K562 (cell line): ENCODE measurements around the gene CD46. TPM values are rescaled to one million over a fixed set of nuclear protein-coding genes. Genes with fewer than 3 reads are reported as not detected.

Source experiments
- ARHGAP35 ChIP-seq: fragments of 450-650 bp; IDR thresholded peaks from 2 replicates; pipeline ENCODE4 v1.6.1; 2018; ENCODE audit not compliant: partially characterized antibody
- BCL6 ChIP-seq: fragments of 250-450 bp; sonication (Bioruptor Pico); IDR thresholded peaks from 2 replicates; pipeline ENCODE4 v1.4.0; 2020
- BDP1 ChIP-seq: IDR thresholded peaks from 3 replicates; pipeline ENCODE4 v1.6.1; 2011; ENCODE audit not compliant: insufficient read length, insufficient read depth
- DNMT1 ChIP-seq: fragments of 450-650 bp; IDR thresholded peaks from 2 replicates; pipeline ENCODE4 v1.6.1; 2016; ENCODE audit warnings: antibody characterized with exemption, mild to moderate bottlenecking
- EGR1 ChIP-seq: fragments of 450-650 bp; conservative IDR thresholded peaks from 2 replicates; pipeline ENCODE4 v1.6.1; 2017; ENCODE audit warnings: mild to moderate bottlenecking
- ETS1 ChIP-seq: conservative IDR thresholded peaks from 2 replicates; pipeline ENCODE4 v1.6.1; 2011; ENCODE audit warnings: low read depth, mild to moderate bottlenecking, low read length; ENCODE audit not compliant: control insufficient read depth
- ETV6 ChIP-seq, 3 experiments: fragments of 150-350 bp in 1 of 3; sonication (generic) in 1 of 3; formaldehyde crosslinking in 1 of 3; IDR thresholded peaks; 2 replicates each; pipeline versions ENCODE4 v1.6.1 to v1.8.0; 2014 to 2022; ENCODE audit warnings: borderline replicate concordance in 2 of 3, low read depth in 2 of 3, antibody characterized with exemption in 1 of 3, low read length in 1 of 3, mild to moderate bottlenecking in 1 of 3, missing genetic modification reagents in 1 of 3
- HDAC8 ChIP-seq: fragments of 450-650 bp; IDR thresholded peaks from 2 replicates; pipeline ENCODE4 v1.6.1; 2016; ENCODE audit warnings: mild to moderate bottlenecking, missing genetic modification characterization, moderate library complexity, missing compliant biosample characterization
- HMGN3 ChIP-seq: IDR thresholded peaks from 2 replicates; pipeline ENCODE4 v1.6.1; 2011; ENCODE audit warnings: borderline replicate concordance, low read depth, mild to moderate bottlenecking, mixed read lengths, low read length; ENCODE audit not compliant: insufficient read length; ENCODE audit errors: extremely low read depth
- L3MBTL2 ChIP-seq: fragments of 450-650 bp; IDR thresholded peaks from 2 replicates; pipeline ENCODE4 v1.6.1; 2016; ENCODE audit warnings: mild to moderate bottlenecking, moderate library complexity
- PCBP2 ChIP-seq: fragments of 200-400 bp; formaldehyde crosslinking; IDR thresholded peaks from 2 replicates; pipeline ENCODE4 v1.6.1; 2018; ENCODE audit warnings: low read length, low read depth, mild to moderate bottlenecking, moderate library complexity; ENCODE audit not compliant: poor library complexity, severe bottlenecking
- PML ChIP-seq: IDR thresholded peaks from 2 replicates; pipeline ENCODE4 v1.6.1; 2012; ENCODE audit warnings: low read length, inconsistent platforms
- PPARD ChIP-seq: fragments of 250-450 bp; sonication (Bioruptor Pico); IDR thresholded peaks from 2 replicates; pipeline ENCODE4 v1.8.0; 2022; ENCODE audit warnings: inconsistent platforms, mild to moderate bottlenecking, moderate library complexity
- PURB ChIP-seq: sonication (generic); formaldehyde crosslinking; IDR thresholded peaks from 2 replicates; pipeline ENCODE4 v1.9.0; 2021; ENCODE audit warnings: low read depth, mild to moderate bottlenecking, missing genetic modification reagents
- PYGO2 ChIP-seq: fragments of 450-650 bp; IDR thresholded peaks from 2 replicates; pipeline ENCODE4 v1.6.1; 2016; ENCODE audit warnings: mild to moderate bottlenecking, missing genetic modification characterization, moderate library complexity, missing compliant biosample characterization
- RB1 ChIP-seq: fragments of 450-650 bp; IDR thresholded peaks from 2 replicates; pipeline ENCODE4 v1.6.1; 2017; ENCODE audit warnings: low read depth, mild to moderate bottlenecking
- RBBP5 ChIP-seq: fragments of 200-600 bp; sonication (generic); IDR thresholded peaks from 2 replicates; pipeline ENCODE4 v1.6.1; 2012; ENCODE audit warnings: borderline replicate concordance, mild to moderate bottlenecking, low read length, control low read depth, inconsistent platforms; ENCODE audit not compliant: insufficient read depth, poor library complexity, severe bottlenecking
- RFX1 ChIP-seq: fragments of 450-650 bp; IDR thresholded peaks from 2 replicates; pipeline ENCODE4 v1.6.1; 2016; ENCODE audit warnings: mild to moderate bottlenecking, moderate library complexity
- SETDB1 ChIP-seq: IDR thresholded peaks from one replicate; pipeline ENCODE4 v1.6.1; 2012; ENCODE audit warnings: low read length, control low read depth, inconsistent platforms
- SMAD3 ChIP-seq: fragments of 450-650 bp; formaldehyde crosslinking; conservative IDR thresholded peaks from 2 replicates; pipeline ENCODE4 v1.4.0; 2020; ENCODE audit warnings: mild to moderate bottlenecking
- SREBF2 ChIP-seq: sonication (generic); formaldehyde crosslinking; IDR thresholded peaks from 2 replicates; pipeline ENCODE4 v1.4.0; 2020; ENCODE audit warnings: mild to moderate bottlenecking, missing genetic modification reagents
- TCF7L2 ChIP-seq: fragments of 150-350 bp; IDR thresholded peaks from 2 replicates; pipeline ENCODE4 v1.6.1; 2016; ENCODE audit warnings: low read depth, mild to moderate bottlenecking, low read length, moderate library complexity
- TGIF2 ChIP-seq: sonication (generic); formaldehyde crosslinking; IDR thresholded peaks from 2 replicates; pipeline ENCODE4 v1.8.1; 2022; ENCODE audit warnings: mild to moderate bottlenecking, missing genetic modification reagents, moderate library complexity
- TOE1 ChIP-seq, 2 experiments: fragments of 450-650 bp in 1 of 2; sonication (generic) in 1 of 2; formaldehyde crosslinking in 1 of 2; IDR thresholded peaks; 2 replicates each; pipeline versions ENCODE4 v1.7.1 to v1.8.0; 2016 to 2022; ENCODE audit warnings: borderline replicate concordance in 2 of 2, mild to moderate bottlenecking in 2 of 2, antibody characterized with exemption in 1 of 2, inconsistent platforms in 1 of 2, low read depth in 1 of 2, missing genetic modification reagents in 1 of 2, moderate library complexity in 1 of 2
- ZNF263 ChIP-seq: sonication (generic); formaldehyde crosslinking; IDR thresholded peaks from 2 replicates; pipeline ENCODE4 v1.8.0; 2022; ENCODE audit warnings: mild to moderate bottlenecking, missing genetic modification reagents, borderline replicate concordance
- ZNF3 ChIP-seq: fragments of 250-450 bp; sonication (Bioruptor Pico); IDR thresholded peaks from 2 replicates; pipeline ENCODE4 v1.5.0; 2021; ENCODE audit warnings: mild to moderate bottlenecking, moderate library complexity
- ZNF316 ChIP-seq: fragments of 450-650 bp; IDR thresholded peaks from 2 replicates; pipeline ENCODE4 v1.6.1; 2016
- ZNF668 ChIP-seq: fragments of 250-450 bp; sonication (Bioruptor Pico); IDR thresholded peaks from 2 replicates; pipeline ENCODE4 v1.8.0; 2022; ENCODE audit warnings: mild to moderate bottlenecking, inconsistent platforms
- ZNF830 ChIP-seq: fragments of 250-450 bp; sonication (Bioruptor Pico); IDR thresholded peaks from 2 replicates; pipeline ENCODE4 v1.5.0; 2021; ENCODE audit warnings: mild to moderate bottlenecking
- polyA plus RNA-seq, 8 experiments: library from polyadenylated mRNA; depleted of rRNA in 4 of 8; stranded (reverse) in 5 of 8; unstranded in 3 of 8; fragments of >200 nt; fragmentation: Nextera tagmentation in 2 of 8; fragmentation: Illumina TruSeq in 1 of 8; extraction: Ambion mirVana in 2 of 8; extraction: Trizol in 1 of 8; gene quantifications; 2 replicates each; pipeline versions ENCODE4 v1.2.1 to v1.2.3, GENCODE V29; 2011 to 2014; ENCODE audit warnings: inconsistent platforms in 1 of 8, missing spikeins in 1 of 8
- total RNA-seq, 7 experiments: library from RNA; depleted of rRNA in 6 of 7; stranded (reverse); fragments of >200 nt in 6 of 7; fragmentation: Illumina TruSeq in 2 of 7; extraction: Trizol in 2 of 7; gene quantifications; 2 replicates each; pipeline versions ENCODE4 v1.2.1 to v1.2.3, GENCODE V29; 2011 to 2021; ENCODE audit warnings: low replicate concordance in 1 of 7

Gene CD46
- total and polyA plus RNA-seq, 9 of the 15 experiments (the other 6 are each of a cell fraction or from before 2014, with no cell fraction given), result 87.9 to 374 (median 156) TPM

GRCh38 chr1:207838156-207839082, 86.6 kb downstream of the CD46 start (continued):
- TF ChIP-seq ETS1 (no peak), SETDB1 (no peak), ZNF3 (CRISPR knock-in tag) (no peak), ZNF668 (no peak), HMGN3 (no peak), PPARD (CRISPR knock-in tag) (no peak), ZNF316 (no peak), ARHGAP35 (no peak), TOE1 (IDR thresholded peaks at IDR 0.05; ENCODE audit: borderline replicate concordance) (no peak), TOE1 (CRISPR knock-in tag; IDR thresholded peaks at IDR 0.05; ENCODE audit: borderline replicate concordance, low read depth) (no peak), BCL6 (CRISPR knock-in tag) (no peak), ZNF263 (CRISPR knock-in tag) (peak; percentile 37; the same call in 1 of the 2 replicates), DNMT1 (no peak), ETV6 (IDR thresholded peaks at IDR 0.05; ENCODE audit: borderline replicate concordance in 1 of 2, low read depth in 2 of 2, low read length in 1 of 2) (no peak), ETV6 (CRISPR knock-in tag; IDR thresholded peaks at IDR 0.05; ENCODE audit: borderline replicate concordance) (no peak), RBBP5 (no peak), RB1 (no peak), PCBP2 (no peak), TGIF2 (CRISPR knock-in tag) (no peak), SMAD3 (CRISPR knock-in tag) (no peak), RFX1 (peak; percentile 46), L3MBTL2 (no peak), PYGO2 (peak; percentile 46; the same call in 1 of the 2 replicates), PML (no peak), TCF7L2 (no peak), BDP1 (no peak), HDAC8 (tag) (no peak), PURB (CRISPR knock-in tag) (no peak), SREBF2 (CRISPR knock-in tag) (no peak), ZNF830 (CRISPR knock-in tag) (no peak), EGR1 (peak; percentile 84)
